ENCODE data around the gene VOPP1. TPM values are rescaled to one million over a fixed set of nuclear protein-coding genes. Genes with fewer than 3 reads are reported as not detected.
A peak's percentile ranks its signal among the peaks of the same experiment; 100 is the strongest.
"Not testable (repeated sequence)": the region's sequence is repeated elsewhere in the genome, so short reads cannot be mapped to it uniquely, and the experiment has no call there.

VOPP1 gene, protein sequence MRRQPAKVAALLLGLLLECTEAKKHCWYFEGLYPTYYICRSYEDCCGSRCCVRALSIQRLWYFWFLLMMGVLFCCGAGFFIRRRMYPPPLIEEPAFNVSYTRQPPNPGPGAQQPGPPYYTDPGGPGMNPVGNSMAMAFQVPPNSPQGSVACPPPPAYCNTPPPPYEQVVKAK
- 50.7 and 51.6 TPM in 2 replicates for total RNA-seq
- long read RNA-seq, transcript VOPP1-201 (5 exons, 2,962 nt) = major isoform, 10 of 29 reads
- long read RNA-seq, partial matches to known transcripts = 3 of 29 reads
- long read RNA-seq, other reads (novel, unspliced or antisense) = 16 of 29 reads

DNA sequence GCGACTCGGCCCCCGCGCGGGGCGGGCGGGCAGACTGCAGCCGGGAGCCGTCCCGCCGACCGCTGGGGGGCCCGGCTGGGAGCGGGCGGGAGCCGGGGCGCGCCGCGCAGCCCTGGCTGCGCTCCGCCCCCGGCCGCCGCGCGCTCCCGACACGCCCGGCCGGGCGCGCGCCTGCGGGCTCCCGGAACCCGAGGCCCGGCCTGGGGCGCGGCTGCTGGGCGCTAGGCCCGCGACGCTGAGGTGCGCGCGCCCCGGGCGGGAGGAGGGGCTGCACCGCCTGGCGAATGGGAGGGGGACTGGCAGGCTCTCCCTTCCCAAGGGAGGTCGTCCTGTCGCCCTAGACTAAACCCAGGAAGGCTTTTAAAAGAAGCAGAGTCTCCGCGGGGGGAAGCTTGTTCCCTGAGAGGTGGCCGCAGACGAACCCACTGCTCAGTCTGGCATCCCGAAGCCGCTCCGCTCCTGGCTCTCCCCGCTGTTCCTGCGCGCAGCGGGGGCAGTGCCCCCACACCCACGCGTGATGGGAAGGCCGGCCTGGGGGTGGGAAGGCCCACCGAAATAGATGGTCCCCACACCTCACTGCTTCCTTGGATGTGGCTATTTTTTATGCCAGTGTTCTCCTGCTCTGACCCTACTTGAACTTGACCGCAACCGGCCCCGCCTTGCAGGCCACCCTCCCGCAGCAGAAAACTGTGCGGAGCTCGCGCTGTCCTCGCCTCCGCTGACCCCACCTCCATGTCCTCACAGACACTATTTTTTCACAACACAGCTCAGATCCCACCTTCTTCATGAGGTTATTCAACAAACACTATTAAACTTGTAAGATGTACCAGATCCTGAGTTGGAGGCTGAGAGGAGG lies at the start of gene VOPP1:
Gene VOPP1 (minus strand): TSS at position 125 of the 856 bp plus-strand sequence. CDS start 178 bp downstream, outside the sequence.
- Mint-ChIP-seq H3K4me1 (peaks cover 34% of the 10 kb centered on the region), H3K27me3 (ENCODE audit: low read depth) (peaks cover 33% of the 10 kb centered on the region), H3K4me3 (peak within 1 kb of the TSS; percentile 95), H3K9me3 (no peaks in the 10 kb centered on the region), H3K36me3 (ENCODE audit: low read depth) (no peaks in the 10 kb centered on the region), H3K27ac (ENCODE audit: unreplicated experiment) (no peak within 1 kb of the TSS)
- TF ChIP-seq, protein P1, sequence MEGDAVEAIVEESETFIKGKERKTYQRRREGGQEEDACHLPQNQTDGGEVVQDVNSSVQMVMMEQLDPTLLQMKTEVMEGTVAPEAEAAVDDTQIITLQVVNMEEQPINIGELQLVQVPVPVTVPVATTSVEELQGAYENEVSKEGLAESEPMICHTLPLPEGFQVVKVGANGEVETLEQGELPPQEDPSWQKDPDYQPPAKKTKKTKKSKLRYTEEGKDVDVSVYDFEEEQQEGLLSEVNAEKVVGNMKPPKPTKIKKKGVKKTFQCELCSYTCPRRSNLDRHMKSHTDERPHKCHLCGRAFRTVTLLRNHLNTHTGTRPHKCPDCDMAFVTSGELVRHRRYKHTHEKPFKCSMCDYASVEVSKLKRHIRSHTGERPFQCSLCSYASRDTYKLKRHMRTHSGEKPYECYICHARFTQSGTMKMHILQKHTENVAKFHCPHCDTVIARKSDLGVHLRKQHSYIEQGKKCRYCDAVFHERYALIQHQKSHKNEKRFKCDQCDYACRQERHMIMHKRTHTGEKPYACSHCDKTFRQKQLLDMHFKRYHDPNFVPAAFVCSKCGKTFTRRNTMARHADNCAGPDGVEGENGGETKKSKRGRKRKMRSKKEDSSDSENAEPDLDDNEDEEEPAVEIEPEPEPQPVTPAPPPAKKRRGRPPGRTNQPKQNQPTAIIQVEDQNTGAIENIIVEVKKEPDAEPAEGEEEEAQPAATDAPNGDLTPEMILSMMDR (conservative IDR thresholded peaks at IDR 0.05) = no peak
- peak; percentile 46 for DNase-seq (ENCODE audit: low read depth, low spot score)

DNA sequence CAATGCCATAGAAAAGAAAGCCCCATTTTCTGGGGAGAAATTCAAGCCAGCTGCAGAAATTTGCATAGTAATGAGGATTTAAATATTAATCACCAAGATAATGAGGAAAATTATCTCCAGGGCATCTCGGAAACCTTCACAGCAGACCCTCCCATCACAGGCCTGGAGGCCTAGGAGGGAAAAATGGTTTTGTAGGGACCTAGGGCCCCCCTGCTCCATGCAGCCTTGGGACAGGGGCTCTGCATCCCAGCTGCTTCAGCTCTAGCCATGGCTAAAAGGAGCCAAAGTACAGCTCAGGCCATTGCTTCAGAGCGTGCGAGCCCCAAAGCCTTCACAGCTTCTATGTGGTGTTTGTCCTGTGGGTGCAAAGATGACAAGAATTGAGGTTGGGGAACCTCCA lies 46.6 kb upstream of the VOPP1 start:
- peaks cover 12% of the 10 kb centered on the region for H3K9me3 Mint-ChIP-seq
- H3K27ac Mint-ChIP-seq (ENCODE audit: unreplicated experiment) = no peak overlapping the region
- no peaks in the 10 kb centered on the region for H3K4me1 Mint-ChIP-seq
- no peak overlapping the region for H3K4me3 Mint-ChIP-seq
- TF ChIP-seq, protein P1 (conservative IDR thresholded peaks at IDR 0.05) = no peak
- DNase-seq (ENCODE audit: low read depth, low spot score) = no peak
- H3K27me3 Mint-ChIP-seq (ENCODE audit: low read depth) = peaks cover 10% of the 10 kb centered on the region
- peaks cover 7% of the 10 kb centered on the region for H3K36me3 Mint-ChIP-seq (ENCODE audit: low read depth)

DNA sequence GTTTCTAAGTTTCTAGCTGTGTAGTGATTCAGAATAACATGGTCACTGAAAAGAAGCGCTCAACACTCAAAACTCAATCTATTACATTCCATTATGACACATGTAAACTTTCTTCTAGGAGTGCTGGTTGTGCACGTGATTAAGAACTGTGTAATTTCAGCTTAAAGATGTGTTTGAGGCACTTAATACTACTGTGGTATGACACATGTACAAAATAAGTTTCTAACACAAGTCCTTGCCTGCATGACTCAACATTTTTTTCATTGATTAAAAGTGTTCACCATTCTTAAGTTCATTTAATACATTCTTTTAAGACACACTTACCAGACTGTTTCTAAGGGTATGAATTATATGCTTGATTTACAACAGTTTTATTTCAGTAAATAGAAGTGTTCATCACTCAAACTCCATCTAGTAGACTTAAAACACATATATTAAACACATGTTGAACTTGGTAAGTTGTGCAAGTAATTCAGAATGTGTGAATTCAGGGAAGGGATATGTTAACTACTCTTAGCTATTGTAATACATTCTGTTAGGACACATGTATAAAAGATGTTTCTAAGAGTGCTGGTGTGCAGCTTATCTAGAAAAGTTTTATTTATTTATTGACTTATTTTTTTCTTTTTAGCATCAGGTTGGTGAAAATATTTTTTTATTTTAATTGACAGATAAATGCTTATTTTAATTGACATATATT lies 42.2 kb upstream of the VOPP1 start:
- not testable (repeated sequence) for H3K4me3 Mint-ChIP-seq; H3K4me1 Mint-ChIP-seq; H3K36me3 Mint-ChIP-seq (ENCODE audit: low read depth); H3K27ac Mint-ChIP-seq (ENCODE audit: unreplicated experiment); H3K9me3 Mint-ChIP-seq; DNase-seq (ENCODE audit: low read depth, low spot score)
- H3K27me3 Mint-ChIP-seq (ENCODE audit: low read depth) = peaks cover 18% of the 10 kb centered on the region

DNA sequence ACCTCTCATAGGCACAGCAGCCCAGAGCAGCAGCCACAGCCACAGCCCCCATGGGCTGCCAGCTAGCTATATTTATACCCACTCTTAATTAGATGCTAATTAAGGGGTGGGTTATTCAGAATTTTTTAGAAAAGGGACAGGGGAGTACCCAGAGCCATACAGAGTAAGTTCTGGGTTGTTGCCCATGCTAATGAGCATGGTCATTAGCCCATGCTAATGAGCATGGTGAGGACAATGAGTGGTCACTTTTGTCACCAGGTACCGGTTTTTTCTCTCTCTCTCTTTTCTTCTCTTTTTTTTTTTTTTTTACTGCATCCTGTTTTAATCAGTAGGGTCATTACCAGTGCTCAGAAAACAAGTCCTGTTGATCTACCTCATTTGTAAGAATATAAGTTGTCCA lies 37.4 kb upstream of the VOPP1 start:
- not testable (repeated sequence) for H3K9me3 Mint-ChIP-seq; H3K4me1 Mint-ChIP-seq; H3K36me3 Mint-ChIP-seq (ENCODE audit: low read depth); H3K27ac Mint-ChIP-seq (ENCODE audit: unreplicated experiment); DNase-seq (ENCODE audit: low read depth, low spot score); H3K4me3 Mint-ChIP-seq
- peaks cover 13% of the 10 kb centered on the region for H3K27me3 Mint-ChIP-seq (ENCODE audit: low read depth)

DNA sequence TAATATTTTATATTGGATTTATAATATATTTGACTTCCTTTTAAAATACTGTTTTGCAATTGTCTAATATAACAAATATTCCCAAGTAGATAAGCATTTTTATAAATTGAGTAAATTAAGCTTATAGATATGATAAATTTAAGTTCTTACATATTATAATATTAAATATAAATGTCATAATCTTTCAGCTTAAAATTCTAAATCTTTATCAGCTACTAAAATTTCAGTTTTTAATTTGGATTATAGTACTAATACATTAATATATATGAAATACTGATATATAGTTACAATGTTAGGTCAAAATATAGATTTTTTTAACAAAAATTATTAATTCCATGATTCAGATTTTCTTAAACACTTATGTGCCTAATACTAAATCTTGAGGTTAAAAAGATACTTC lies 33.4 kb upstream of the VOPP1 start:
- not testable (repeated sequence) for H3K9me3 Mint-ChIP-seq, H3K4me3 Mint-ChIP-seq

DNA sequence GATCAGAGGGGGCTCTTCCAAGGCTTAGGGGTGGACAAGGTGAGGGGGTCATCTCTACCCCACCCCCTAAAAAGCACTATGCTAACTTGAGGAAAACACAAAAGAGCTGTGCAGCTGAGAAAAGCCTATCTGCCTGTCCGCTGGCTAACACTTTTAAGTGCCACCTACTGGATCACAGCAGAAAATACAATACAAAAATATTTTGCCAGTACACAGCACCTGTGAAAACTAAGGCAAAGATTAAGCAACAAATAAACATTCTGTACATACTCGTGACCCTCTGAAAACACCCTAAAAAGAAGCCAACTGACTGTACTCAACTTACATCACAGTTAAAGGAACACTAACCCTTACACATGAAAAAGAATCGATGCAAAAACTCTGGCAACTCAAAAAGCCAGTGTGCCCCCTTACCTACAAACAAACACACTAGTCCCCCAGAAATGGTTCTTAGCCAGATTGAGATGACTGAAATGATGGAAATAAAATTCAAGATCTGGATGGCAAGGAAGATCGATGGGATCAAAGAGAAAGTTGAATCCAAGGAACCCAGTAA lies 25.7 kb upstream of the VOPP1 start:
- H3K27ac Mint-ChIP-seq (ENCODE audit: unreplicated experiment); H3K4me3 Mint-ChIP-seq; DNase-seq (ENCODE audit: low read depth, low spot score); H3K4me1 Mint-ChIP-seq; H3K9me3 Mint-ChIP-seq; H3K36me3 Mint-ChIP-seq (ENCODE audit: low read depth): not testable (repeated sequence)
- TF ChIP-seq, protein P1 (conservative IDR thresholded peaks at IDR 0.05) = peak; percentile 59
- peaks cover 24% of the 10 kb centered on the region for H3K27me3 Mint-ChIP-seq (ENCODE audit: low read depth)

More for the DNA sequence above, 33.4 kb upstream of the VOPP1 start:
- H3K27me3 Mint-ChIP-seq (ENCODE audit: low read depth) = peaks cover 12% of the 10 kb centered on the region
- H3K4me1 Mint-ChIP-seq; H3K36me3 Mint-ChIP-seq (ENCODE audit: low read depth); DNase-seq (ENCODE audit: low read depth, low spot score); H3K27ac Mint-ChIP-seq (ENCODE audit: unreplicated experiment): not testable (repeated sequence)

DNA sequence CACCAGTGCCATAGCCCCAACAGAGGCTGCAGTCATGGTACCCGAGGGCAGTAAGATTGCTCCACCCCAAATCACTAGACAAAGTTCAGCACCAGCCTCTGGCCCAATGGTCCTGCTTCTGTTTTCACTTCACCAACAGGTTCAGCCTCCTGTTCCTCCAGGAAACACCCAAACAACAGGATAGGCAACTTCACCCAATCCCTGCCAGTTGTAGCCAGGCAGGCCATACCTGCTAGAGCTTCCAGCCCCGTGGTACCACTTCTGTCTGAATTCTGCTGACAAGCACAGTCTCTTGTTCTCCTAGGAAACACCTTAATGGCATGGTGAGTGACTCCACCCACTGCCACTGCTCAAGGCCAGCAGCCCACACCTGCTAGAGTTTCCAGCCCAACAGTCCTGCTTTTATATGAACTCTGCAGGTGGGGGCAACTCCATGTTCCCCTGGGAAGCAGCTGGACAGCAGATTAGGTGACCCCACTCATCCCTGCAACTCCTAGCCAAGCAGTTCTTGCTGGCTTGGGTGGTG lies 25.0 kb upstream of the VOPP1 start:
- peaks cover 24% of the 10 kb centered on the region for H3K27me3 Mint-ChIP-seq (ENCODE audit: low read depth)
- H3K4me1 Mint-ChIP-seq; DNase-seq (ENCODE audit: low read depth, low spot score); H3K36me3 Mint-ChIP-seq (ENCODE audit: low read depth); H3K9me3 Mint-ChIP-seq; H3K4me3 Mint-ChIP-seq; H3K27ac Mint-ChIP-seq (ENCODE audit: unreplicated experiment): not testable (repeated sequence)
